ENCODE measurements around the gene MRGPRE.

Gene MRGPRE

GRCh38 chr11:3197044-3197695 lies 35.0 kb downstream of the MRGPRE start:
- H3K9ac ChIP-seq (ENCODE audit: low read length in 5 of 5), result no peak overlapping the region
- H3K27ac ChIP-seq (ENCODE audit: low read depth, low read length), result no peak overlapping the region
- H3K27me3 ChIP-seq (ENCODE audit: control insufficient read depth in 5 of 5, insufficient read depth in 4 of 5, low read length in 5 of 5), result peaks cover 7 to 42% (median 31%) of the 10 kb centered on the region in 5 donors
- no peaks in the 10 kb centered on the region for H3K9me3 ChIP-seq (ENCODE audit: control insufficient read depth in 5 of 5, low read length in 5 of 5)
- peaks cover 0 to 3% (median 0%) of the 10 kb centered on the region in 5 donors for H3K4me1 ChIP-seq (ENCODE audit: control insufficient read depth in 5 of 5, insufficient read depth in 5 of 5, low read length in 5 of 5)
- no peak overlapping the region for H3K4me3 ChIP-seq (ENCODE audit: low read depth in 1 of 5, low read length in 5 of 5)
- no peaks in the 10 kb centered on the region for H3K36me3 ChIP-seq (ENCODE audit: control insufficient read depth in 5 of 5, insufficient read depth in 5 of 5, low read length in 5 of 5)

DNA sequence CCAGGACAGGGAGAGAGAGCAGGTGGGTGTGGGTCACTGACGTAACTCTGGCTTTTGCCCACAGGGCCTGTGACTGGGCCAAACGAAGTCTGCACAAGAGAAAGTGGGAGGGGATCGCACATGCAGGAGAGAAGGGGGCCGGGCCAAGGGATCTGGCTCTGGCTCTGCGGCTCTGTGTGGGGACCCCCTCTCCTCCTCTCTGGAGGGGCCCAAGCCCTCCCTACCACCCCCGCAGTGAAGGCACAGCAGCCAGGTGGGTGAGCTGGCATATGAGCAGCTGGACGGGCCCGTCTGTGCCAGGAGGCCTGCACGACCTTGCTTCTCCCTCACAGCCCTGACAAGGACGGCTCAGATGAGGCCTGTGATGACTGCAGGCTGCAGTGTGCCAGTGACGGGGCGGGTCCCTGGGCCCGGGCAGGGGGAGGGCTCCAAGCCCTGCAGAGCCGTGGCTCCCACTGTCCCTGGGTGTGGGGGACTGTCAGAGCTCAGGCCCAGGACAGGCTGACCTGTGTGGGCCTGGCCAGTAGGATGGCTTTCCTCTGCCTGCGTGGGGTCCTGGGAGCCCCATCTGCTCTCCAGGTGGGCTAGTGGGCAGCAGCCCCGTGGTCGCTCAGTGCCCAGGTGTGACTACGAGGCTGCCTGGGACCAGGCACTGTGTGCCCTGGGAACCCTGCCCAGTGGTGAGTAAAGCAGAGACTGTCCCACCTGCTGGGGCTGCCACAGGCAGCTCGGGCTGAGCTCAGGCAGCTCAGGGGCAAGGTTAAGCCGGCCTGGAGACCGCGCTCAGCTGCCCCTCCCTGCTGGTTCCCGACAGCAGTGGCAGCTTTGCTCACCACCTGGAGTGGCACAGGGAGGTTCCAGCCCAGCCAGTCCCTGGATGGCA lies 35.8 kb downstream of the MRGPRE start:
- Histone ChIP-seq H3K9me3 (ENCODE audit: control insufficient read depth in 5 of 5, low read length in 5 of 5) (no peaks in the 10 kb centered on the region), H3K27ac (ENCODE audit: low read depth, low read length) (no peak overlapping the region), H3K9ac (ENCODE audit: low read length in 5 of 5) (no peak overlapping the region), H3K27me3 (ENCODE audit: control insufficient read depth in 5 of 5, insufficient read depth in 4 of 5, low read length in 5 of 5) (peaks cover 4 to 34% (median 23%) of the 10 kb centered on the region in 5 donors), H3K36me3 (ENCODE audit: control insufficient read depth in 5 of 5, insufficient read depth in 5 of 5, low read length in 5 of 5) (no peaks in the 10 kb centered on the region), H3K4me3 (ENCODE audit: low read depth in 1 of 5, low read length in 5 of 5) (no peak overlapping the region), H3K4me1 (ENCODE audit: control insufficient read depth in 5 of 5, insufficient read depth in 5 of 5, low read length in 5 of 5) (peaks cover 0 to 3% (median 0%) of the 10 kb centered on the region in 5 donors)

DNA sequence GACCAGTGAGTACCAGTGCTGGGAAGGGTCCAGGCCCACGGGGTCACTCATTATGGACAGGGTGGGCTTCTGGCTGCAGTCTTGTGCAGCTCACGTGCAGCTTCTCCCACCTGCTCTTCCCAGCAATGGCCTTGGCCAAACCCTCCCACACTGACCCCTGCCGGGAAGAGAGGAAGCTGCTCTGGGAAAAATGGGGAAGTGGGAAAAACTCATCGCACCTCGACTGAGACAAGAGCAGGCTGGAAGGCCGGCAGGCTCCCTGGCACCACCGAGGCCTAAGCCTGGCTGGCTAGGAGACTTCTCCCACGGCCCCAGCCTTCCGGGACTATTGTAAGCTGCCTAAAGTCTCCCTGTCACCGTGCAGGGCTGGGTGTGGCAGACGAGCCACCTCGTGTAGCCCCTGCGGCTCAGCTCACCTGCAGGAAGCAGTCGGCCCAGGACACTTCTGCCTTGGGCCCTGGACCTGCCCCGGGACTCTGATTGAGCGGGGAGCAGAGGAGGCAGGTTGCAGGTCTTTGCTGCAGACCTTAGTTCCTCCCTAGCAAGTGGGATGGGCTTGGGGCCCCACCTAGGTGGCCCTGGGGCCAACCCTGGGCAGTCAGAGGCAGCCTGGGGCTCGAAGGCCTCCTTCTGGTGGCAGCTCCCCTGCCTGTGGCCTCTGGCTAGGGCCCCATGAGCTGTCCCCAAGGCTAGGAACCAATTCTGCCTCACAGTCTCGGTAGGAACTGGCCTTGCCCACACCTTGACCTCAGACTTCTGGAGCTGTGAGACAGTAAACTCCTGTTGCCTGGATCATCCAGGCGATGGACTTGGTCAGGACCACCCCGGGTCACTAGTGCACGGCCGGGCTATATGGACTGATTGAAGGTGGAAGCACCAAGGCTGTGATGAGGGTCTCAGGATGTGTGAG lies 36.7 kb downstream of the MRGPRE start:
- Histone ChIP-seq H3K4me1 (ENCODE audit: control insufficient read depth in 5 of 5, insufficient read depth in 5 of 5, low read length in 5 of 5) (peaks cover 0 to 3% (median 0%) of the 10 kb centered on the region in 5 donors), H3K9ac (ENCODE audit: low read length in 5 of 5) (no peak overlapping the region), H3K36me3 (ENCODE audit: control insufficient read depth in 5 of 5, insufficient read depth in 5 of 5, low read length in 5 of 5) (no peaks in the 10 kb centered on the region), H3K4me3 (ENCODE audit: low read depth in 1 of 5, low read length in 5 of 5) (no peak overlapping the region), H3K9me3 (ENCODE audit: control insufficient read depth in 5 of 5, low read length in 5 of 5) (no peaks in the 10 kb centered on the region), H3K27me3 (ENCODE audit: control insufficient read depth in 5 of 5, insufficient read depth in 4 of 5, low read length in 5 of 5) (peaks cover 0 to 25% (median 14%) of the 10 kb centered on the region in 5 donors), H3K27ac (ENCODE audit: low read depth, low read length) (no peak overlapping the region)

GRCh38 chr11:3194016-3194816 lies 38.0 kb downstream of the MRGPRE start:
- peaks cover 0 to 25% (median 13%) of the 10 kb centered on the region in 5 donors for H3K27me3 ChIP-seq (ENCODE audit: control insufficient read depth in 5 of 5, insufficient read depth in 4 of 5, low read length in 5 of 5)
- H3K36me3 ChIP-seq (ENCODE audit: control insufficient read depth in 5 of 5, insufficient read depth in 5 of 5, low read length in 5 of 5), result no peaks in the 10 kb centered on the region
- no peaks in the 10 kb centered on the region for H3K9me3 ChIP-seq (ENCODE audit: control insufficient read depth in 5 of 5, low read length in 5 of 5)
- H3K27ac ChIP-seq (ENCODE audit: low read depth, low read length), result no peak overlapping the region
- H3K9ac ChIP-seq (ENCODE audit: low read length in 5 of 5), result no peak overlapping the region
- peaks cover 0 to 3% (median 0%) of the 10 kb centered on the region in 5 donors for H3K4me1 ChIP-seq (ENCODE audit: control insufficient read depth in 5 of 5, insufficient read depth in 5 of 5, low read length in 5 of 5)
- H3K4me3 ChIP-seq (ENCODE audit: low read depth in 1 of 5, low read length in 5 of 5), result no peak overlapping the region

- Histone ChIP-seq H3K9ac (ENCODE audit: low read length in 5 of 5) (no peak overlapping the region), H3K4me3 (ENCODE audit: low read depth in 1 of 5, low read length in 5 of 5) (no peak overlapping the region), H3K27me3 (ENCODE audit: control insufficient read depth in 5 of 5, insufficient read depth in 4 of 5, low read length in 5 of 5) (peaks cover 0 to 25% (median 11%) of the 10 kb centered on the region in 5 donors), H3K9me3 (ENCODE audit: control insufficient read depth in 5 of 5, low read length in 5 of 5) (no peaks in the 10 kb centered on the region), H3K4me1 (ENCODE audit: control insufficient read depth in 5 of 5, insufficient read depth in 5 of 5, low read length in 5 of 5) (peaks cover 0 to 3% (median 0%) of the 10 kb centered on the region in 5 donors), H3K27ac (ENCODE audit: low read depth, low read length) (no peak overlapping the region), H3K36me3 (ENCODE audit: control insufficient read depth in 5 of 5, insufficient read depth in 5 of 5, low read length in 5 of 5) (no peaks in the 10 kb centered on the region)
These were observed 38.7 kb downstream of the MRGPRE start for GRCh38 chr11:3193373-3194015.

- Histone ChIP-seq H3K27me3 (ENCODE audit: control insufficient read depth in 5 of 5, insufficient read depth in 4 of 5, low read length in 5 of 5) (peaks cover 0 to 21% (median 9%) of the 10 kb centered on the region in 5 donors), H3K4me3 (ENCODE audit: low read depth in 1 of 5, low read length in 5 of 5) (no peak overlapping the region), H3K9ac (ENCODE audit: low read length in 5 of 5) (no peak overlapping the region), H3K27ac (ENCODE audit: low read depth, low read length) (no peak overlapping the region), H3K4me1 (ENCODE audit: control insufficient read depth in 5 of 5, insufficient read depth in 5 of 5, low read length in 5 of 5) (peaks cover 0 to 3% (median 0%) of the 10 kb centered on the region in 5 donors), H3K36me3 (ENCODE audit: control insufficient read depth in 5 of 5, insufficient read depth in 5 of 5, low read length in 5 of 5) (no peaks in the 10 kb centered on the region), H3K9me3 (ENCODE audit: control insufficient read depth in 5 of 5, low read length in 5 of 5) (no peaks in the 10 kb centered on the region)
These were observed 39.5 kb downstream of the MRGPRE start for GRCh38 chr11:3192511-3193372.

DNA sequence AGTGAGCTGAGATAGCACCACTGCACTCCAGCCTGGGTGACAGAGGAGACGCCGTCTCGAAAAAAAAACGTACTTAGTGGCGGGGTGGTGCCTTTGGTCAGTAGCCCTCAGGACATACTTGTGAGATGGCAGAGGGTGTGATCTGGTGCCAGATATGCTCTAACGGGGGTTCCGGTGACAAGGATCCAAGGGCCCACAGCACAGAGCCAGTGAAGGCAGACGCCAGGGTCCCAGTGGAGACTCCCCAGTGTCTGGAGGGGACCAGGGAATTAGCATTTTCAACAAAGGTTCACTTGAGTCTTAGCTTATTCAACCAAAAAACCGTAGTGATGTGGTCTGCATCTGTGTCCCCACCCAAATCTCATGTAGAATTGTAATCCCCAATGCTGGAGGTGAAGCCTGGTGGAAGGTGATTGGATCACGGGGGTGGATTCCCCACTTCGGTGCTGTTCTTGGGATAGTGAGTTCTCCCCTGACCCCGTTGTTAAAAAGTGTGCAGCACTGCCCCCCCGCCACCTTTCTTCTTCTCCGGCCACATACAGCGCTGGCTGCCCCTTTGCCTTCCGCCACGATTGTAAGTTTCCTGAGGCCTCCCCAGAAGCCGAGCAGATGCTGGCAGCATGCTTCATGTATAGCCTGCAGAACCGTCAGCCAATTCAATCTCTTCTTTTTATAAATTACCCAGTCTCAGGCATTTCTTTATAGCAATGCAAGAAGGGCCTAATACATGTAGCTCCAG lies 40.5 kb downstream of the MRGPRE start:
- Histone ChIP-seq H3K27me3 (ENCODE audit: control insufficient read depth in 5 of 5, insufficient read depth in 4 of 5, low read length in 5 of 5) (peaks cover 0 to 11% (median 6%) of the 10 kb centered on the region in 5 donors), H3K4me1 (ENCODE audit: control insufficient read depth in 5 of 5, insufficient read depth in 5 of 5, low read length in 5 of 5) (peaks cover 0 to 3% (median 0%) of the 10 kb centered on the region in 5 donors), H3K27ac (ENCODE audit: low read depth, low read length) (no peak overlapping the region), H3K9ac (ENCODE audit: low read length in 5 of 5) (no peak overlapping the region), H3K4me3 (ENCODE audit: low read depth in 1 of 5, low read length in 5 of 5) (no peak overlapping the region), H3K9me3 (ENCODE audit: control insufficient read depth in 5 of 5, low read length in 5 of 5) (no peaks in the 10 kb centered on the region), H3K36me3 (ENCODE audit: control insufficient read depth in 5 of 5, insufficient read depth in 5 of 5, low read length in 5 of 5) (no peaks in the 10 kb centered on the region)

DNA sequence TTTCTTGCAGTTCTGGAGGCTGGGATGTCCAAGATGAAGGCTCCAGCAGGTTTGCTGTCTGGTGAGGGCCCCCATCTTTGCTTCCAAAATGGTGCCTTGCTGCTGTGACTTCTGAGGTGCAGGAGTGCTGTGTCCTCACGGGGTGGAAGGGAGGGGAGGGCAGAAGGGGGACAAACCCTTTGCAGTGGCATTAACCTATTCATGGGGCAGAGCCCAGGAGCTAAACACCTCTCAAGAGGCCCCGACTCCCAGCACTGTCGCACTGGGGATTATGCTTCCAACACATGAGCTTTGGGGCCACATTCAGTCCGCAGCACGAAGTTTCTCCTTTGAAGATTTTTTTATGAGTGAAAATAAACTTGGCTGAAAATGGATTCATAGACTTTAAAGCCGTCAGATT lies 41.6 kb downstream of the MRGPRE start:
- peaks cover 0 to 9% (median 5%) of the 10 kb centered on the region in 5 donors for H3K27me3 ChIP-seq (ENCODE audit: control insufficient read depth in 5 of 5, insufficient read depth in 4 of 5, low read length in 5 of 5)
- no peaks in the 10 kb centered on the region for H3K9me3 ChIP-seq (ENCODE audit: control insufficient read depth in 5 of 5, low read length in 5 of 5)
- no peak overlapping the region for H3K9ac ChIP-seq (ENCODE audit: low read length in 5 of 5)
- H3K27ac ChIP-seq (ENCODE audit: low read depth, low read length), result no peak overlapping the region
- H3K4me1 ChIP-seq (ENCODE audit: control insufficient read depth in 5 of 5, insufficient read depth in 5 of 5, low read length in 5 of 5), result peaks cover 0 to 3% (median 0%) of the 10 kb centered on the region in 5 donors
- no peaks in the 10 kb centered on the region for H3K36me3 ChIP-seq (ENCODE audit: control insufficient read depth in 5 of 5, insufficient read depth in 5 of 5, low read length in 5 of 5)
- no peak overlapping the region for H3K4me3 ChIP-seq (ENCODE audit: low read depth in 1 of 5, low read length in 5 of 5)

All from subcutaneous abdominal adipose tissue (tissue), 5 donors.